G401.6 (cell line): ENCODE results near the gene ELL.
"Not testable (repeated sequence)": the region's sequence is repeated elsewhere in the genome, so short reads cannot be mapped to it uniquely, and the experiment has no call there.

Source experiments
- FAIRE-seq: peaks from 2 replicates; lab custom pipeline; 2012; peaks lifted over from hg19 to GRCh38; lab: Jason Lieb, UNC

The ELL gene

DNA sequence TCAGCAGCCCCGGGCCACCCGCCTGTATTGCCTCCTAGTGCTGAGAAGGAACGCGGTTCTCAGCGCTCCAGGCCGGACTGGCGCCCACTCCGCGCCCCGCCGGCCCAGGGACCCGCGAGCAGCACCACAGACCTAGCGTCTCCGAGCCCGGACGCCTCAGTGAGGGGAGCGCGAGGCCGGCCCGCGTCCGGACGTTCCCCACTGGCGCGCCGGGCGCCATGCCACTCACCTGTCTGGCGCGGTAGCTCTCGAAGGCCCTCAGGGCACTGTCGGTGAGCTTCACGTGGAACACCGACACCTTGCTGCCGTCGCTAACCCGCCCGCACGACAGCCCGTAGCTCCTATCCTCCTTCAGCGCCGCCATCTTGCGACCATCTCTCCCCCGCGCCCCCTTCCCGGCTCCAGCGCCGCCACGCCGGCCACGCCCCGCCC lies at the start of gene ELL:
Gene ELL (minus strand): TSS at position 379 of the 432 bp plus-strand sequence. CDS start 15 bp downstream, at position 364.
- FAIRE-seq, result no peak

GRCh38 chr19:18568367-18568766 lies 46.5 kb upstream of the ELL start:
- FAIRE-seq, result no peak

- FAIRE-seq, result no peak
Observed at GRCh38 chr19:18566953-18567352, 45.1 kb upstream of the ELL start.

DNA sequence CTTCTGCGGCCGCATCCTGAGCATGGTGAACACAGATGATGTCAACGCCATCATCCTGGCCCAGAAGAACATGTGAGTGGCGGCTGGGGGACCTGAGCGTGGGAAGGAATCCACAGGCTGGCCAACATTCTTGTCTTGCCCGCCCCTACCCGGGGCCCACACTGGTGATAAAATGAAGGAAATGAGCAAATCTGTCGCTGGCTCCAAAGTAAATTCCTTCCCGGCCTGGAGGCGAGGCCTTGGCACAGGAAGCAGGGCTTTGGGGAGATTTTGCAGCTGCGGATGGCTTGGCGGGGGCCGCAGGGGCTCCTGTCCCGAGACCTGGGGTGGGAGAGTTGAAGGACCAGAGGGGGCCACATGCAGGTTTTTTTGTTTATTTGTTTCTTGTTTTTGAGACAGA lies 40.2 kb upstream of the ELL start:
- FAIRE-seq, result no peak

GRCh38 chr19:18559685-18560084 lies 37.8 kb upstream of the ELL start:
- FAIRE-seq, result no peak

DNA sequence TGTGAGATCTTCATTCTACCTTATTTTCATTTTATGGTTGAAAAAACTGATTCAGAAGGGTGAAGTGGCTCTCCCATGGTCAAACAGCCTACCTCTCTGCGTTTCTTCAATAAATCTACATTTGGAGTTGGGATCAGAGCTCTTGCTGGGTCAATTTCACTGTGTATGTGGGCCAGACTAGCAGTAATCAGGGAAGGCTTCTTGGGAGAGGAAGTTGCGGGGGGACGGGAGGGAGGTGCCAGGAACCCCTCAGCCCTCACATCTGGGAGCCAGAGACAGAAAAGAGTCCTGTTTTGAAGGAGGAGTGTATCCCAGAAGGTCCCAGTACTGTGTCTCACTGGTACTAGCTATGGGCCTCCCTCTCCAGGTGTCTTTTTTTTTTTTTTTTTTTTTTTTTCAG lies 36.7 kb upstream of the ELL start:
- FAIRE-seq, result no peak

GRCh38 chr19:18558202-18558555 lies 36.3 kb upstream of the ELL start:
- no peak for FAIRE-seq

DNA sequence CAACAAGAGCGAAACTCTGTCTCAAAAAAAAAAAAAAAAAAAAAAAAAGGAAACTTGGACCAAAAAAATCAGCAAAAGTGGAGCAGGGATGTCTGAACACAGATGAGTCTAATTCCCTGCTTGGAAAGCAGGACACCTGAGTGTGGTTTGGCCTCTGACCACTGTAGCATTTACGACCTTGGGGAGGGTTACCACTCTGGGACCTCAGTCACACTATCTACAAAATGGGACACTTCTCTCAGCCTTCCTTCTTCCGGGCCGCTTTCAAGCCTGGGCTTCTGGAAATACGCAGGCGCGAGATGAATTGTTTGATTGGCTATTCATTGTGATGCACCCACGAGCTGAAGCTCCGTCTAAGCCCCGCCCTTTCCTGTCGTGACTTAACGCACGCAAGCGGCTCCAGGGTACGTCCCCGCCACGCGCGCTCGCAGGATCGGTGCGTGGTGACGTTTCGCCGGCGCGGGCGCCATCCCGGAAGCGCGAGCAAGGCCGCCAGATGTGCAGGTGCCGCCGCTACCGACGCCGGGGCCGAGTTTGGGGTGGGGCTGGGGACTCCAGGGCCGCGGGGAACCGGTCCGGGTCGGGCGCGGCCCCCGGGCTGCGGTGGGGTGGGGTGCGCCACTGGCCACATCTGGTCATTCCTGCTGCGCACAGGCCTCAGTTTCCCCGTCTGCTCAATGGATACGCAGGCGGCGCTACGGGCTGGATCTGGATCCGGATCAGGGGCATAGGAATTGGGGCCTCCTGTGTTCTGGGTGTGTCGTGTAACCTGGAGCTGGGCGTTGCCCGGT lies 35.7 kb upstream of the ELL start, which contains the start of gene KXD1:
Gene KXD1 (plus strand): TSS at position 460 of the 791 bp plus-strand sequence. CDS start 4,187 bp downstream, outside the sequence.
- peak; percentile 97 for FAIRE-seq

DNA sequence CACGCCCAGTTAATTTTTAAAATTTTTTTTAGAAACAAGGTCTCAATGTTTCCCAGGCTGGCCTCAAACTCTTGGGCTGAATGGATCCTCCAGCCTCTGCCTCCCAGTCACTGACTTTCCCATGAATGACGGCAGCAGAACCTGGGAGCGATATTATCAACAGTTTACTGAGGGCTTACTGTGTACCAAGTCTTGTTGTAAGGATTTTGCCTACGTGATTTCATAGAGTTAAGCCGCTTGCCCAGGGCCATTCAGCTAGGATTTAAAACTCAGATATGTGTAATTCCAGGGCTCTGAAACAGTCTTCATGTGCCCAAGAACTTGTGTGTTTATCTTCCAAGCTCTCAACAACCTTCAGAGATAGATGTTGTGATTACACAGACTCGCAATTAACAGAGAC lies 29.8 kb upstream of the ELL start:
- FAIRE-seq, result no peak

DNA sequence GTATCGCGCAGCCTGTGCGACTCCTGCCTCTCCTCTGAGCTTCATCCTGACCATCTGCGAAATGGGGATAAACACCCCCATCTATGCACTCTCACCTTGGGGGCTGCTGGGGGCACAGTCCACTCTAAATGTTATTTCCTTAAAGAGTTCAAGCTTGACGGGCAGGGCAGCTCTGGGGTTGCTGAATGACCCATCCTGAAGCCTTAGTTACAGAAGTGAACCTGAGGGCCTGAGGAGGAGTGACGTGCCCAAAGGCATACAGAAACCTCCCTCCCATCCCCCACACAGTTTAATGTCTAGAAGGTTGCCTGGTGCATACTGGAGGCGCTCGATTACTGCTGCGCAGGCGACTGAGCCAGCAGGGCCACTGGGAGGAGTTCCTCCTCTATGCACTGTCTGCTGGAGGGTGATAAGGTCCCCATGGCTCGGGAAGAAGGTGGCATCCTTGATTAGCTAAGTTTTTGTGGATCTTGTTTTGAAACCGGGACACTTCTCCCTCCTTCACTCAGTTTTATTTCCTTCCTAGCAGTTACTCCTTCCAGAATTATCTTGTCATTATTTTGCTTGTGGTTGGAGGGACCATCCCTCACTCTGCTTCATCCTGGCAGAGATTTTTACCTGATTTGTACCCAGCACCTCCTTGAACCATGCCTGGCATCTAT lies 22.1 kb upstream of the ELL start:
- FAIRE-seq, result no peak

GRCh38 chr19:18542941-18543813 lies 21.3 kb upstream of the ELL start, which contains the start of gene FKBP8:
FKBP8 (minus strand) TSS chr19:18543573; CDS start chr19:18541970, 1,603 bp downstream.
- no peak for FAIRE-seq

DNA sequence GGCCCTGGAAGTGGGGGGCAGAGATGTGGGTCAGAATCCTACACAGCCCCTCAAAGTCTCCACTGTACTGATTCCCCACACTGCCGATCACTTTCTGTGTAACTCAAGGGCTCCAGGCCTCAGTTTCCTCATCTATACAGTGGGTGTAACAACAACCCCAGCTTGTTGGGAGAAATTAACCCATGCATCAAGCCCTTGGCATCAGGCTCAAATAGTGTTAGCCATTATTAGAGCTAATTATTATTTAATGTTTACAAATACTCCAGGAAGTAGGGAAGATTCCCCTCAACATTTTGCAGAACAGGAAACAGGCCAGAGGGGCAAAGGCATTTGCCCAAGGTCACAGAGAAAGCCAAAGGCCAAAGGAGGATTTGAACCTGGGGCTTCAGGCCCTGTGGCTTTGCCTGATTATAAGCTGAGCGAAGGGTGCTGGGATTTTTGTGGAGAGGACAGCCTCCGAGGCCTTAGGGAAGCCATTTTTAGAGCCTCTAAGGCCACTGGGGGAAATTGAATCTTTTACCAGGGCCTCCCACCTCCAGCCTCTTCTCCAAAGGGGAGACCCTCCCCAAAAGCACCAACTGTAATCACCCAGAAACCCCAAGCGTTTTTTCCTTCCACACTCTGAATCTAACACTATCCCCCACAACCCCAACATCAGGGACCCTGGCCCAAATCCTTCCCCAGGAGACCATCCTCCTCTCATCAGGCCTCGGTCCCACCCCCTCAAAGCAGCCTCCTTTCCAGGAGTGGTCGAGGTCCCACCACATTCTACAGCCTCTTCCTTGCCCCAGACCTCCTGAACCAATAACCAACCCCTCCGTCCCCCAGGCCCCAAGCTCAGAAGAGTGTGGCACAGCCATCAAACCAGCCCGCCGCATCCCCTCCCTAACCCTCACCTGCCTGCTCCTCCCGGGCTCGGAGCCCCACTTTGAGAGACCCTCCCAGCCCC lies 20.4 kb upstream of the ELL start:
- no peak for FAIRE-seq

- FAIRE-seq, result no peak
Observed at GRCh38 chr19:18541258-18541991, 19.6 kb upstream of the ELL start.

- FAIRE-seq, result not testable (repeated sequence)
Observed at GRCh38 chr19:18540200-18540599, 18.3 kb upstream of the ELL start.

GRCh38 chr19:18539372-18539771 lies 17.5 kb upstream of the ELL start:
- no peak for FAIRE-seq

GRCh38 chr19:18538115-18538514 lies 16.2 kb upstream of the ELL start:
- no peak for FAIRE-seq

DNA sequence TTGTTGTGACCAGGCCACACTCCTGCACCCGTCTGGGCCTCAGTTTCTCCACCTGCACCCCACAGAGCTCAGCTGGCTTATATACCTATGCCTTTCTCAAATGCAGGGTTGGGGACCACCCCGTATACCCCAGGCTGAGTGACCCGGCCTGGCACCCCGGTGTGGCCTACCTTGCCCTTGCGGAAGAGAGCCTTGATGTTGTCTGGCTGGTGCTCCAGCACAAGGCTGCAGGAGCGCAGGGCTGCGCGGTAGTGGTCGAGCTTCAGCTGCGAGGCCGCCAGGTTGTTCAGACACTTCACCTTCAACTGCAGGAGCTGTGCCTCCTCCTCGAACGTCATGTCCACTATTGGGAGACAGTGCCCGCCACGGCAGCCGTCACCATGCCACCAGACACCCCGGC lies 15.6 kb upstream of the ELL start:
- no peak for FAIRE-seq

DNA sequence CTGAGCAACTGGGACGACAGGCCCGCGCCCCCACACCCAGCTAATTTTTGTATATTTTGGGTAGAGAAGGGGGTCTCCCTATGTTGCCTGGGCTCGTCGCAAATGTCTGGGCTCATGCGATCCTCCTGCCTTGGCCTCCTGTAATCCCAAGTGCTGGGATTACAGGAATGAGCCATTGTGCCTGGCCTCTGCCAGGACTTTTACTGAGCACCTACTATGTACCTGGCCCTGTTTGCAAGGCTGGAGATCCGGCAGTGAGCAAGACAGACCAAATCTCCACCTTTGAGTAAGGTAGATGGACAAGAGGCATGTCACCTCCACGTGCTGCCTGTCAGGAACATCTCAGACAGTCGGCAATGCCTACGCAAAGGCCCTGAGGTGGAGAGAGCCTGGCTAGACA lies 14.6 kb upstream of the ELL start:
- no peak for FAIRE-seq

- no peak for FAIRE-seq
Observed at GRCh38 chr19:18533058-18533457, 11.2 kb upstream of the ELL start.

DNA sequence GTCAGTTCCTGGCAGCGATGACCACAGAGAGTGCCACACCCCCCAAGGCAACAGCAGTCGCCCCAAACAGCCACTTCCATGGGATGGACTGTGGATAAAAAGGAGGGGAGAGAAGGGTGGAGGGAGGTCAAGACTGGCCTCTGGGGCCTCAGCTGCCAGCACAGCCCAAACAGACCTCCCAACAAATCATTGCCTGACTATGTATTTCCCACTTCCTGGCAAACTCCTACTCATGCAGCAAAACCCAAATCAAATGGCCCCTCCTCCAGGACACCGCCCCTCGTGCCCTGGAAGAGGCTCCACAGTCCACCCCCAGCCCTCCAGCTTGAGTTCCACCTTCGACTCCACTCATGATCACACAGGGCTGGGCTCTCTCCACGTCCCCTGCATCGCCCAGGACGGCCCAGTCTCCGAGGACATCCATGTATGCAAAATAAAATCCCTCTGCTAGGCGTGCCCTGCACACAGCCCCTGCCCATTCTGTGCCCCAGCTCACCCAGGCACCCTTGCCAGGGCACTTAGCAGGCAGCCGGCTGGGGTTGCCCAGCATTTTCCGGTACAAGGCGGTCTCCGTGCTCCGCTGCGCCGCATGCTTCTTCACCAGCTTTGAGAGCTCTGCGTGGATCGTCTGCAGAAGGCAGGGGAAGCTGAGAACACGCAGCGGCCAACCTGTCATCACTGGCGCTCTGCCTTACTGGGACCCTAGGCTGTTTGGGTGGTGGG lies 10.5 kb upstream of the ELL start:
- no peak for FAIRE-seq
